GM23338 (cell line): ENCODE results near the gene NID2. TPM values are rescaled to one million over a fixed set of nuclear protein-coding genes. Genes with fewer than 3 reads are reported as not detected.

Source experiments
- ATAC-seq: fragments of 200-7000 bp; cut with Tn5 transposase; 3 replicates; pipeline ENCODE4 v1.9.1; 2020
- DNase-seq: peaks from one replicate; pipeline ENCODE4 v3.0.0-alpha.2; 2015; ENCODE audit warnings: low spot score
- H2AFZ ChIP-seq: fragments of 200-600 bp; sonication (generic); 2 replicates; pipeline ENCODE4 v1.8.0; 2016; ENCODE audit warnings: antibody characterized with exemption, mild to moderate bottlenecking, moderate library complexity
- H3F3A ChIP-seq: fragments of 200-600 bp; sonication (generic); replicated peaks from 2 replicates; pipeline ENCODE4 v1.8.0; 2017; ENCODE audit warnings: antibody characterized with exemption, mixed run types, low read depth
- H3K27ac ChIP-seq: fragments of 200-600 bp; sonication (generic); 2 replicates; pipeline ENCODE4 v1.6.1; 2016; ENCODE audit warnings: low read depth
- H3K27me3 ChIP-seq: fragments of 200-600 bp; sonication (generic); 2 replicates; pipeline ENCODE4 v1.8.0; 2016; ENCODE audit warnings: mild to moderate bottlenecking, mixed run types, moderate library complexity; ENCODE audit not compliant: insufficient read depth
- H3K36me3 ChIP-seq: fragments of 200-600 bp; sonication (generic); 2 replicates; pipeline ENCODE4 v1.8.0; 2016; ENCODE audit warnings: mild to moderate bottlenecking; ENCODE audit not compliant: insufficient read depth
- H3K4me1 ChIP-seq: fragments of 200-600 bp; sonication (generic); 2 replicates; pipeline ENCODE4 v1.8.0; 2016; ENCODE audit warnings: mild to moderate bottlenecking, moderate library complexity; ENCODE audit not compliant: insufficient read depth
- H3K4me2 ChIP-seq: fragments of 200-600 bp; sonication (generic); 2 replicates; pipeline ENCODE4 v1.7.1; 2017; ENCODE audit warnings: mixed run types
- H3K4me3 ChIP-seq: fragments of 200-600 bp; sonication (generic); 2 replicates; pipeline ENCODE4 v1.6.1; 2016; ENCODE audit warnings: mixed run types
- H3K79me2 ChIP-seq: fragments of 200-600 bp; sonication (generic); replicated peaks from 2 replicates; pipeline ENCODE4 v1.8.0; 2017; ENCODE audit warnings: mild to moderate bottlenecking; ENCODE audit not compliant: insufficient read depth
- H3K9me2 ChIP-seq: fragments of 200-600 bp; sonication (generic); 2 replicates; pipeline ENCODE4 v1.8.0; 2017; ENCODE audit not compliant: insufficient read depth
- H4K20me1 ChIP-seq: fragments of 200-600 bp; sonication (generic); replicated peaks from 2 replicates; pipeline ENCODE4 v1.8.0; 2017; ENCODE audit warnings: mild to moderate bottlenecking; ENCODE audit not compliant: insufficient read depth
- H3K27ac Mint-ChIP-seq: 2 replicates; pipeline ENCODE4 v1.8.0; 2020; ENCODE audit warnings: inconsistent platforms, mild to moderate bottlenecking, moderate library complexity, mixed read lengths
- H3K27me3 Mint-ChIP-seq: 3 replicates; pipeline ENCODE4 v1.8.0; 2022; ENCODE audit warnings: low read depth, mild to moderate bottlenecking, moderate library complexity, mixed read lengths, inconsistent platforms; ENCODE audit not compliant: insufficient read depth, poor library complexity
- H3K36me3 Mint-ChIP-seq: 3 replicates; pipeline ENCODE4 v1.8.0; 2021; ENCODE audit warnings: low read depth, mild to moderate bottlenecking, inconsistent platforms, moderate library complexity, mixed read lengths
- H3K4me1 Mint-ChIP-seq: 3 replicates; pipeline ENCODE4 v1.8.0; 2020; ENCODE audit warnings: mild to moderate bottlenecking, inconsistent platforms, mixed read lengths
- H3K4me3 Mint-ChIP-seq: 3 replicates; pipeline ENCODE4 v1.8.0; 2021; ENCODE audit warnings: moderate library complexity, mild to moderate bottlenecking, inconsistent platforms, mixed read lengths
- H3K9me3 Mint-ChIP-seq: 3 replicates; pipeline ENCODE4 v1.8.0; 2020; ENCODE audit warnings: moderate library complexity, mild to moderate bottlenecking, inconsistent platforms, mixed read lengths
- CREB1 ChIP-seq: fragments of 250-450 bp; sonication (Bioruptor Pico); IDR thresholded peaks from 2 replicates; pipeline ENCODE4 v1.5.0; 2020; ENCODE audit warnings: low read depth, mild to moderate bottlenecking, moderate library complexity
- ETS1 ChIP-seq: IDR thresholded peaks from 2 replicates; pipeline ENCODE4 v1.6.1; 2016; ENCODE audit warnings: antibody characterized with exemption
- EZH2 ChIP-seq: fragments of 200-600 bp; sonication (generic); IDR thresholded peaks from one replicate; pipeline ENCODE4 v1.8.0; 2017; ENCODE audit warnings: antibody characterized with exemption, mild to moderate bottlenecking, low read depth; ENCODE audit not compliant: unreplicated experiment
- EZH2phosphoT487 ChIP-seq: fragments of 200-600 bp; sonication (generic); IDR thresholded peaks from one replicate; pipeline ENCODE4 v1.8.1; 2018; ENCODE audit warnings: antibody characterized with exemption; ENCODE audit not compliant: unreplicated experiment
- NANOG ChIP-seq: IDR thresholded peaks from 2 replicates; pipeline ENCODE4 v1.6.1; 2016; ENCODE audit warnings: antibody characterized with exemption, borderline replicate concordance
- POLR2AphosphoS5 ChIP-seq: IDR thresholded peaks from 2 replicates; pipeline ENCODE4 v1.6.1; 2016; ENCODE audit warnings: antibody characterized with exemption, low read depth
- ZNF114 ChIP-seq: fragments of 250-450 bp; sonication (Bioruptor Pico); IDR thresholded peaks from 2 replicates; pipeline ENCODE4 v1.5.0; 2020; ENCODE audit warnings: mild to moderate bottlenecking, moderate library complexity
- ZNF331 ChIP-seq: fragments of 250-450 bp; sonication (Bioruptor Pico); IDR thresholded peaks from 2 replicates; pipeline ENCODE4 v1.5.0; 2020; ENCODE audit warnings: low read depth, mild to moderate bottlenecking, moderate library complexity
- polyA plus RNA-seq: library from polyadenylated mRNA; unstranded; fragments of >200 nt; fragmentation: Nextera tagmentation; extraction: Ambion mirVana; gene quantifications from 2 replicates; pipeline ENCODE4 v1.2.1, GENCODE V29; 2016
- total RNA-seq: library from RNA; depleted of rRNA; stranded (reverse); fragments of >200 nt; shearing (Covaris generic); gene quantifications from 2 replicates; pipeline ENCODE4 v1.2.3, GENCODE V29; 2014
- TF ChIP-seq, protein P1 (sequence below): IDR thresholded peaks from one replicate; pipeline ENCODE4 v1.6.1; 2018; ENCODE audit warnings: antibody characterized with exemption; ENCODE audit not compliant: unreplicated experiment
- TF ChIP-seq, protein P2 (sequence below): fragments of 250-450 bp; sonication (Bioruptor Pico); IDR thresholded peaks from 2 replicates; pipeline ENCODE4 v1.5.0; 2020; ENCODE audit warnings: mild to moderate bottlenecking, moderate library complexity

The NID2 gene
- total and polyA plus RNA-seq, 2 experiments from 2014 or later = 4.3 to 10.4 TPM

DNA sequence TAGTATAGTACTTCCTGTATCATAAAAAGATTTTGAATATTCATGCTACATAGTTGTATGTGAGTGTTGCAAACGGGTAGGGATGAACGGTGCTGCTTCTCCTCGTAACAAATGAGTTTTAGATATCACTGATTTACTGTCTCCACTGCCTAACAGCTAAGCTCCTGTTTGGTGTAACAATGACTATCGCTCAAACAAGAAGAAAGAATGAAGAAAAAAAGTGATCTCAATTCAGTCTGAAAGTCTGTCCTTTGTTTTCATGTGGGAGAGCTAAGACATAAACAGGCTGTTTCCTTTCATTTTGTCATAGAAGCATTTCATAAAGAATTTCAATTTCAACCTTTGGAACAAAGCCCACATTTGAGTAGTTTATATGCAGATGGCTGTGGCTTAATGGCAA is 105.6 kb downstream of the NID2 start:
- peaks cover 5% of the 10 kb centered on the region for H3K4me1 Mint-ChIP-seq

GRCh38 chr14:51962711-51963110 is 106.1 kb downstream of the NID2 start:
- ATAC-seq = no peak; the same call in 2 of the 3 replicates
- TF ChIP-seq POLR2AphosphoS5 (no peak), EZH2 (no peak), ZNF114 (CRISPR knock-in tag) (no peak), ZNF331 (CRISPR knock-in tag) (no peak), CREB1 (CRISPR knock-in tag) (no peak), EZH2phosphoT487 (no peak), NANOG (no peak), ETS1 (no peak)
- TF ChIP-seq, protein P1, sequence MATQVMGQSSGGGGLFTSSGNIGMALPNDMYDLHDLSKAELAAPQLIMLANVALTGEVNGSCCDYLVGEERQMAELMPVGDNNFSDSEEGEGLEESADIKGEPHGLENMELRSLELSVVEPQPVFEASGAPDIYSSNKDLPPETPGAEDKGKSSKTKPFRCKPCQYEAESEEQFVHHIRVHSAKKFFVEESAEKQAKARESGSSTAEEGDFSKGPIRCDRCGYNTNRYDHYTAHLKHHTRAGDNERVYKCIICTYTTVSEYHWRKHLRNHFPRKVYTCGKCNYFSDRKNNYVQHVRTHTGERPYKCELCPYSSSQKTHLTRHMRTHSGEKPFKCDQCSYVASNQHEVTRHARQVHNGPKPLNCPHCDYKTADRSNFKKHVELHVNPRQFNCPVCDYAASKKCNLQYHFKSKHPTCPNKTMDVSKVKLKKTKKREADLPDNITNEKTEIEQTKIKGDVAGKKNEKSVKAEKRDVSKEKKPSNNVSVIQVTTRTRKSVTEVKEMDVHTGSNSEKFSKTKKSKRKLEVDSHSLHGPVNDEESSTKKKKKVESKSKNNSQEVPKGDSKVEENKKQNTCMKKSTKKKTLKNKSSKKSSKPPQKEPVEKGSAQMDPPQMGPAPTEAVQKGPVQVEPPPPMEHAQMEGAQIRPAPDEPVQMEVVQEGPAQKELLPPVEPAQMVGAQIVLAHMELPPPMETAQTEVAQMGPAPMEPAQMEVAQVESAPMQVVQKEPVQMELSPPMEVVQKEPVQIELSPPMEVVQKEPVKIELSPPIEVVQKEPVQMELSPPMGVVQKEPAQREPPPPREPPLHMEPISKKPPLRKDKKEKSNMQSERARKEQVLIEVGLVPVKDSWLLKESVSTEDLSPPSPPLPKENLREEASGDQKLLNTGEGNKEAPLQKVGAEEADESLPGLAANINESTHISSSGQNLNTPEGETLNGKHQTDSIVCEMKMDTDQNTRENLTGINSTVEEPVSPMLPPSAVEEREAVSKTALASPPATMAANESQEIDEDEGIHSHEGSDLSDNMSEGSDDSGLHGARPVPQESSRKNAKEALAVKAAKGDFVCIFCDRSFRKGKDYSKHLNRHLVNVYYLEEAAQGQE = no peak
- TF ChIP-seq, protein P2, sequence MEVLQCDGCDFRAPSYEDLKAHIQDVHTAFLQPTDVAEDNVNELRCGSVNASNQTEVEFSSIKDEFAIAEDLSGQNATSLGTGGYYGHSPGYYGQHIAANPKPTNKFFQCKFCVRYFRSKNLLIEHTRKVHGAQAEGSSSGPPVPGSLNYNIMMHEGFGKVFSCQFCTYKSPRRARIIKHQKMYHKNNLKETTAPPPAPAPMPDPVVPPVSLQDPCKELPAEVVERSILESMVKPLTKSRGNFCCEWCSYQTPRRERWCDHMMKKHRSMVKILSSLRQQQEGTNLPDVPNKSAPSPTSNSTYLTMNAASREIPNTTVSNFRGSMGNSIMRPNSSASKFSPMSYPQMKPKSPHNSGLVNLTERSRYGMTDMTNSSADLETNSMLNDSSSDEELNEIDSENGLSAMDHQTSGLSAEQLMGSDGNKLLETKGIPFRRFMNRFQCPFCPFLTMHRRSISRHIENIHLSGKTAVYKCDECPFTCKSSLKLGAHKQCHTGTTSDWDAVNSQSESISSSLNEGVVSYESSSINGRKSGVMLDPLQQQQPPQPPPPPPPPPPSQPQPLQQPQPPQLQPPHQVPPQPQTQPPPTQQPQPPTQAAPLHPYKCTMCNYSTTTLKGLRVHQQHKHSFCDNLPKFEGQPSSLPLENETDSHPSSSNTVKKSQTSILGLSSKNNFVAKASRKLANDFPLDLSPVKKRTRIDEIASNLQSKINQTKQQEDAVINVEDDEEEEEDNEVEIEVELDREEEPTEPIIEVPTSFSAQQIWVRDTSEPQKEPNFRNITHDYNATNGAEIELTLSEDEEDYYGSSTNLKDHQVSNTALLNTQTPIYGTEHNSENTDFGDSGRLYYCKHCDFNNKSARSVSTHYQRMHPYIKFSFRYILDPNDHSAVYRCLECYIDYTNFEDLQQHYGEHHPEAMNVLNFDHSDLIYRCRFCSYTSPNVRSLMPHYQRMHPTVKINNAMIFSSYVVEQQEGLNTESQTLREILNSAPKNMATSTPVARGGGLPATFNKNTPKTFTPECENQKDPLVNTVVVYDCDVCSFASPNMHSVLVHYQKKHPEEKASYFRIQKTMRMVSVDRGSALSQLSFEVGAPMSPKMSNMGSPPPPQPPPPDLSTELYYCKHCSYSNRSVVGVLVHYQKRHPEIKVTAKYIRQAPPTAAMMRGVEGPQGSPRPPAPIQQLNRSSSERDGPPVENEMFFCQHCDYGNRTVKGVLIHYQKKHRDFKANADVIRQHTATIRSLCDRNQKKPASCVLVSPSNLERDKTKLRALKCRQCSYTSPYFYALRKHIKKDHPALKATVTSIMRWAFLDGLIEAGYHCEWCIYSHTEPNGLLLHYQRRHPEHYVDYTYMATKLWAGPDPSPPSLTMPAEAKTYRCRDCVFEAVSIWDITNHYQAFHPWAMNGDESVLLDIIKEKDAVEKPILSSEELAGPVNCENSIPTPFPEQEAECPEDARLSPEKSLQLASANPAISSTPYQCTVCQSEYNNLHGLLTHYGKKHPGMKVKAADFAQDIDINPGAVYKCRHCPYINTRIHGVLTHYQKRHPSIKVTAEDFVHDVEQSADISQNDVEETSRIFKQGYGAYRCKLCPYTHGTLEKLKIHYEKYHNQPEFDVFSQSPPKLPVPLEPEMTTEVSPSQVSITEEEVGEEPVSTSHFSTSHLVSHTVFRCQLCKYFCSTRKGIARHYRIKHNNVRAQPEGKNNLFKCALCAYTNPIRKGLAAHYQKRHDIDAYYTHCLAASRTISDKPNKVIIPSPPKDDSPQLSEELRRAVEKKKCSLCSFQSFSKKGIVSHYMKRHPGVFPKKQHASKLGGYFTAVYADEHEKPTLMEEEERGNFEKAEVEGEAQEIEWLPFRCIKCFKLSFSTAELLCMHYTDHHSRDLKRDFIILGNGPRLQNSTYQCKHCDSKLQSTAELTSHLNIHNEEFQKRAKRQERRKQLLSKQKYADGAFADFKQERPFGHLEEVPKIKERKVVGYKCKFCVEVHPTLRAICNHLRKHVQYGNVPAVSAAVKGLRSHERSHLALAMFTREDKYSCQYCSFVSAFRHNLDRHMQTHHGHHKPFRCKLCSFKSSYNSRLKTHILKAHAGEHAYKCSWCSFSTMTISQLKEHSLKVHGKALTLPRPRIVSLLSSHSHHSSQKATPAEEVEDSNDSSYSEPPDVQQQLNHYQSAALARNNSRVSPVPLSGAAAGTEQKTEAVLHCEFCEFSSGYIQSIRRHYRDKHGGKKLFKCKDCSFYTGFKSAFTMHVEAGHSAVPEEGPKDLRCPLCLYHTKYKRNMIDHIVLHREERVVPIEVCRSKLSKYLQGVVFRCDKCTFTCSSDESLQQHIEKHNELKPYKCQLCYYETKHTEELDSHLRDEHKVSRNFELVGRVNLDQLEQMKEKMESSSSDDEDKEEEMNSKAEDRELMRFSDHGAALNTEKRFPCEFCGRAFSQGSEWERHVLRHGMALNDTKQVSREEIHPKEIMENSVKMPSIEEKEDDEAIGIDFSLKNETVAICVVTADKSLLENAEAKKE (CRISPR knock-in tag) = no peak

More for the DNA sequence above, 105.6 kb downstream of the NID2 start:
- Mint-ChIP-seq H3K36me3 (peaks cover 21% of the 10 kb centered on the region), H3K27me3 (peaks cover 4% of the 10 kb centered on the region), H3K27ac (no peak overlapping the region), H3K9me3 (peaks cover 19% of the 10 kb centered on the region), H3K4me3 (no peak overlapping the region)
- Histone ChIP-seq H3K27me3 (no peaks in the 10 kb centered on the region), H3F3A (no peaks in the 10 kb centered on the region), H3K4me2 (no peak overlapping the region), H3K27ac (no peak overlapping the region), H3K4me1 (no peaks in the 10 kb centered on the region), H2AFZ (no peak overlapping the region), H3K36me3 (no peaks in the 10 kb centered on the region), H3K9me2 (no peaks in the 10 kb centered on the region), H4K20me1 (no peaks in the 10 kb centered on the region), H3K4me3 (no peak overlapping the region), H3K79me2 (no peaks in the 10 kb centered on the region)
- ATAC-seq (no peak), DNase-seq (no peak)
- TF ChIP-seq EZH2 = no peak

More at GRCh38 chr14:51962711-51963110, 106.1 kb downstream of the NID2 start:
- Mint-ChIP-seq H3K4me1 (peaks cover 5% of the 10 kb centered on the region), H3K4me3 (no peak overlapping the region), H3K27ac (no peak overlapping the region), H3K36me3 (peaks cover 25% of the 10 kb centered on the region), H3K9me3 (peaks cover 23% of the 10 kb centered on the region), H3K27me3 (peaks cover 7% of the 10 kb centered on the region)
- peak; percentile 19 for DNase-seq
- Histone ChIP-seq H3K4me1 (no peaks in the 10 kb centered on the region), H3K27ac (no peak overlapping the region), H4K20me1 (no peaks in the 10 kb centered on the region), H3K9me2 (no peaks in the 10 kb centered on the region), H3K4me2 (no peak overlapping the region), H2AFZ (no peak overlapping the region), H3F3A (no peaks in the 10 kb centered on the region), H3K36me3 (no peaks in the 10 kb centered on the region), H3K4me3 (no peak overlapping the region), H3K27me3 (no peaks in the 10 kb centered on the region), H3K79me2 (no peaks in the 10 kb centered on the region)
